Measurements from ENCODE around the gene ATG4D. TPM values are rescaled to one million over a fixed set of nuclear protein-coding genes. Genes with fewer than 3 reads are reported as not detected.
"Not testable (repeated sequence)": the region's sequence is repeated elsewhere in the genome, so short reads cannot be mapped to it uniquely, and the experiment has no call there.

ATG4D gene
- total RNA-seq, 1 donor from 2014 or later, result 34.1 TPM

DNA sequence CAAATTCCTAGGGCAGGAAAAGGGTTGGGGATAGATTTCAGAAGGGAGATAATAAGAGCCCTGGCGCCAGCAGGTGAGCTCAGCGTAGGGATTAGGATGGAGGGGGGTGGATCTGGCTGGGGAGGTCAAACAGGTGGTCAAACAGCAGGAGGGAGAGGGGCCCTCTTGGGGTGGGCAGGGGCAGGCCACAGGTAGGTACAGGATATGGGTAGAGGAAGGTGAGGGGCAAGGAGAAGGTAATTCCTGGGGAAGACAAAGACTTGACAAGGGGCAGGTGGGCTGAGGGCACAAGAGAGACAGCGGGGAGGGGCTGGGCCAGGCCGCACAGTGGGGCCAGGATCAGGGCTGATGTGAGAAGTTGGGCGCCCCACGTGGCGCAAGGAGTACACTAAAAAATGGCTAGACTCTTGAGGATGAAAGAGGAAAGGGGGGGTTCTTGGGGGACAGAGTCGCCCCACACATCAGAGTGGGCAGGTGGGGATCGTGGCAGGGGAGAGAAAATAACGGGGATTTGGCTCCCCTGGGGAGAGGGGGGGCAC is 21.4 kb downstream of the ATG4D start:
- H3K9me3 Mint-ChIP-seq, result no peaks in the 10 kb centered on the region
- H3K4me3 Mint-ChIP-seq (ENCODE audit: low read depth), result peak overlapping the region; percentile 91
- peaks cover 58% of the 10 kb centered on the region for H3K36me3 Mint-ChIP-seq (ENCODE audit: low read depth)
- peak; percentile 51 for DNase-seq (ENCODE audit: low spot score)
- H3K4me1 Mint-ChIP-seq (ENCODE audit: low read depth), result peaks cover 35% of the 10 kb centered on the region
- intact Hi-C loops (cut with micrococcal nuclease), result loop anchor here (5.0 kb wide), 2 partner anchors 63 to 192 kb away; partner anchors contain the start of gene KEAP1
- peak overlapping the region; percentile 91 for H3K27ac Mint-ChIP-seq
- no peaks in the 10 kb centered on the region for H3K27me3 Mint-ChIP-seq (ENCODE audit: low read depth)

GRCh38 chr19:10565567-10566407 is 22.1 kb downstream of the ATG4D start, which contains the start of gene KRI1:
Gene KRI1, minus strand, starts transcription at chr19:10566010. Its CDS starts 11 bp downstream, at chr19:10565999.
- H3K4me1 Mint-ChIP-seq (ENCODE audit: low read depth), result peaks cover 38% of the 10 kb centered on the region
- peak within 1 kb of the TSS; percentile 91 for H3K27ac Mint-ChIP-seq

GRCh38 chr19:10566408-10566657 is 22.6 kb downstream of the ATG4D start:
- peak overlapping the region; percentile 91 for H3K4me3 Mint-ChIP-seq (ENCODE audit: low read depth)
- H3K4me1 Mint-ChIP-seq (ENCODE audit: low read depth), result peaks cover 38% of the 10 kb centered on the region
- peak overlapping the region; percentile 91 for H3K27ac Mint-ChIP-seq

More at GRCh38 chr19:10565567-10566407, 22.1 kb downstream of the ATG4D start, which contains the start of gene KRI1:
- Mint-ChIP-seq H3K27me3 (ENCODE audit: low read depth) (no peaks in the 10 kb centered on the region), H3K9me3 (no peaks in the 10 kb centered on the region), H3K4me3 (ENCODE audit: low read depth) (peak within 1 kb of the TSS; percentile 91), H3K36me3 (ENCODE audit: low read depth) (peaks cover 51% of the 10 kb centered on the region)
- intact Hi-C loops (cut with micrococcal nuclease), result loop anchor here (1.0 to 5.0 kb wide), 4 partner anchors 63 to 461 kb away; partner anchors contain the start of genes CDC37 and KEAP1
- DNase-seq (ENCODE audit: low spot score), result peak; percentile 99

DNA sequence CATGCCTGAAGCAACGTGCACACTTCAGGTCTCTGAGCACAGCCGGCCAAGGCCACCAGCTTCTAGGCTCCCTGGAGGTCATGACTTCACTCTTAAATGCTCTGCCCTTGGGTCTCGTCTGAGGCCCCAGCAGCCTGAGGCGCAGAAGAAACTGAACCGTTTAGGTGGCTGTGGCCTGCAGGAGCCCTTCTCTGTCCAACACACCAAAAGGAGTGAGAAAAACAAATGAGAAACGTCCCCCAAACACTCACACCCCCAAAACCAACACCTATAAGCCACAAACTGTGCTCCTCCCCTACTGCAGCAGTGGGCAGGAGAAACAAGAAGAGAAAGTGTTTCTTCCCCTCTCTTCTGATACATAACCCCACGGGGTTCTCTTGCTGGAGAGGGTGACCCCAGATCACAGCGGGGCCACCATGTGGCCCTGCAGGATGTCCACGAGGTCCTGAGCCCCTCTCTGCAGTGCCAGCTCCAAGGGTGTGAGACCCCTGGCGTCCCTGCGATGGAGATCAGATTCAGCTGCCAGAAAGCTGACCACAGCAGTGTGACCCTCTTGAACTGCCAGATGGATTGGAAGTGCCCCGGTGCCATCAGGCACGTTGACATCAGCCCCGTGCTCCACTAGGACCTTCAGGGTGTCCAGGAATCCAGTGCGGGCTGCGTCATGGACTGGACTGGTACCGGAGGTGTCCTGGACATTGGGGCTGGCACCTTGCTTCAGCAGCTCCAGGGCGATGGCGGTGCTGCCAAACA is 23.1 kb downstream of the ATG4D start:
- Mint-ChIP-seq H3K27me3 (ENCODE audit: low read depth) (no peaks in the 10 kb centered on the region), H3K9me3 (no peaks in the 10 kb centered on the region), H3K36me3 (ENCODE audit: low read depth) (peaks cover 41% of the 10 kb centered on the region), H3K4me1 (ENCODE audit: low read depth) (peaks cover 38% of the 10 kb centered on the region), H3K4me3 (ENCODE audit: low read depth) (peak overlapping the region; percentile 91), H3K27ac (peak overlapping the region; percentile 91)
- DNase-seq (ENCODE audit: low spot score), result peak; percentile 60
- intact Hi-C loops (cut with micrococcal nuclease), result loop anchor here (1.0 to 5.0 kb wide), 4 partner anchors 65 to 462 kb away; partner anchors contain the start of genes CDC37 and KEAP1

More at GRCh38 chr19:10566408-10566657, 22.6 kb downstream of the ATG4D start:
- Mint-ChIP-seq H3K36me3 (ENCODE audit: low read depth) (peaks cover 46% of the 10 kb centered on the region), H3K9me3 (no peaks in the 10 kb centered on the region), H3K27me3 (ENCODE audit: low read depth) (no peaks in the 10 kb centered on the region)
- DNase-seq (ENCODE audit: low spot score), result no peak
- intact Hi-C loops (cut with micrococcal nuclease), result loop anchor here (1.0 to 5.0 kb wide), 4 partner anchors 64 to 462 kb away; partner anchors contain the start of genes CDC37 and KEAP1

DNA sequence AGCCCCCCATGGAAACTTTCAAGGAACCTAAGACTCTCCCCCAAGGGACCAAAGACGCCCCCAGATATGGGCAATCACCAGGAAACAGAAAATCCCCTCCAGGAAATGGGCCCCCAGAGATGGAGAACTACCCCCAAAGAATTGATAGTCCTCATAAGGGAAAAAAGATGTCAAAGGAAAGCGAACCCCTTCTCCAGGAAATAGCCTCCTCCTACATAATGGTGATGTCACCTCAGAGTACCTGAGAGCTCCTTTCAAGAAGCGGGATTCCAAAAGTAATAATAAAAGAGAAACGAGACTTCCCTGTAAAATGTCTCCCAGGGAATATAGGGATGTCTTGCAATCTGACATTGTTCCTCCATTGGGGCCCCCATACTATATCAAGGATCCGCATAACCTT is 24.0 kb downstream of the ATG4D start:
- intact Hi-C loops (cut with micrococcal nuclease), result loop anchor here (2.0 to 5.0 kb wide), 4 partner anchors 35 to 463 kb away; partner anchors contain the start of gene KEAP1
- Mint-ChIP-seq H3K27ac (peak overlapping the region; percentile 91), H3K27me3 (ENCODE audit: low read depth) (no peaks in the 10 kb centered on the region), H3K36me3 (ENCODE audit: low read depth) (peaks cover 37% of the 10 kb centered on the region), H3K4me1 (ENCODE audit: low read depth) (peaks cover 41% of the 10 kb centered on the region), H3K4me3 (ENCODE audit: low read depth) (peak overlapping the region; percentile 91), H3K9me3 (no peaks in the 10 kb centered on the region)
- DNase-seq (ENCODE audit: low spot score), result no peak

DNA sequence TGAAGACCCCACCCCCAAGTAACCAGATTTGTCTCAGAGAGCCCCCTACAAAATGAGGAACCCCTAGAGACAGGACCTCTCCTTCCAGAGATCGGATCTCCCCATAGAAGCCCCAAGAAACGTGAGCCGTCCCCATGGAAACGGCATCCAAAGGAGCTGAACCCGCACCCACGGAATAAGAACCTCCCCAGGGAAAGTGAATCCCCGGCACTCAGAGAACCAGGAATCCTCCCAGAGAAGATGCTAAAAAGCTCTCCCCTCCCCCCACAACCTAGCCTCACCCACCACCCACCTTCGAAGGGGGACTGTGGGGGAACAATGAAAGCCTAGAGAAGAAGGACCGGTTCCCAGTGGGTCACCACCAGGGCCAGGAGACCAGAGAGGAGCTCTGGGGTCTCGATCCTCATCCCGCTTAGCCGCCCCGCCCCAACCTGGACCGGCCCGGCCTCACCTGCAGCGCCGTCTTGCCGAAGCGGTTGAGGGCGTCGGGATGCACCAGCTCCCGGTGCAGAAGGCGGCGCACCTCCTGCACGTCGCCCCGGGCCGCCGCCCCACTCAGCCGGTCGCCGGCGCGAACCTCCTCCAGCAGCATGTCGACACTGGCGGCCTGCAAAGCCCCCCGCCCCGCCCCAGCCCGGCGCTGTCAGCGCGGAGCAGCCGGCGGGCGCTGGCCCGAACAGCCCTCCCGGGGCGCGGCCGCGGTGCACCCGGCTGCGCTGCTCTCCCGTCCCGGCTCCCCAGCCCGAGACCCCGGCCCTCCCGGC is 24.5 kb downstream of the ATG4D start:
- Mint-ChIP-seq H3K27ac (peak overlapping the region; percentile 91), H3K4me1 (ENCODE audit: low read depth) (peaks cover 41% of the 10 kb centered on the region), H3K4me3 (ENCODE audit: low read depth) (peak overlapping the region; percentile 91), H3K36me3 (ENCODE audit: low read depth) (peaks cover 35% of the 10 kb centered on the region), H3K9me3 (no peaks in the 10 kb centered on the region), H3K27me3 (ENCODE audit: low read depth) (no peaks in the 10 kb centered on the region)
- DNase-seq (ENCODE audit: low spot score), result no peak
- intact Hi-C loops (cut with micrococcal nuclease), result loop anchor here (2.0 to 5.0 kb wide), 3 partner anchors 35 to 189 kb away; partner anchors contain the start of gene KEAP1

DNA sequence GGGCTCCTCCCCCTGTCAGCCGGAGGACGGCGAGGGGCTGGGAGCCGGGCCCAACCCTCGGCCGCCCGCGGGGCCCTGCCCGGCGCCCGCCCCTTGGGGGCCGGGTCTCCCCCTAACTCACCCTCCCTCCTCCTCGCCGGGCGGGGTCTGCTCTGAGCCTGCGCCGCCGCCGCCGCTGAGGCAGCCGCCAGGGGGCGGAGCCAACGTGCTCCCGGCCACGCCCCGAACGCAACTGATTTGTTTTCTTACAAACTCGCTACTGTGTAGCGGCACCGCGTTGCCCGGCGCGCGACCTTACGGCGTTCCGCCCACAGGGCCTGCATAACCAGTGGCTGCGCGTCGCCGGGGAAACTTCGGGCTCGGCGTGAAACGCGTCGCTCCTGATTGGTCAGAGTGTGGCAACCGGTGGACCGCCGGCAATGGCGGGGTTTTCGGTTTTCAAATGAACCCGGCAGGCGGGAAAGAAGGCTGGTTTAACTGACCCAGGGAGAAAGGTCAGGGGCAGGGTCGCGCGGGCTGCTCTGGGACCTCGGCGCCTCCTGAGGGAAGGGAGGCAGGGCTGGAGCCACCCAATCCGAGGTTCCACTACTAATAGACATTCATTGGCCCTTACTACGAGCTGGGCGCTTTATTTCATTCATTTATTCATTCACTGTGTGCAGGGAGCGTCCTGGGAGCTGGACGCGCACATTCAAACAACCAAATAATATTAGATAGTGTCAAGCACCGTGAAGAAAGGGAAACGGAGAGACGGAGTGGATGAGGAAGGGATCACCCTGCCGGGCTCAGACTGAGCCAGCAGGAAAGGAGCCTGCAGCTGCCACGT is 25.3 kb downstream of the ATG4D start, which contains the start of gene CDKN2D:
Gene CDKN2D, minus strand, starts transcription at position 154 of the 826 bp plus-strand sequence. CDS start 326 bp downstream, outside the sequence.
- Mint-ChIP-seq H3K27me3 (ENCODE audit: low read depth) (no peaks in the 10 kb centered on the region), H3K4me1 (ENCODE audit: low read depth) (peaks cover 41% of the 10 kb centered on the region), H3K27ac (peak within 1 kb of the TSS; percentile 97), H3K36me3 (ENCODE audit: low read depth) (peaks cover 32% of the 10 kb centered on the region), H3K4me3 (ENCODE audit: low read depth) (peak within 1 kb of the TSS; percentile 94), H3K9me3 (no peaks in the 10 kb centered on the region)
- intact Hi-C loops (cut with micrococcal nuclease), result loop anchor here (1.0 to 5.0 kb wide), 5 partner anchors 26 to 188 kb away; partner anchors contain the start of genes ATG4D and KEAP1
- DNase-seq (ENCODE audit: low spot score), result peak; percentile 100

DNA sequence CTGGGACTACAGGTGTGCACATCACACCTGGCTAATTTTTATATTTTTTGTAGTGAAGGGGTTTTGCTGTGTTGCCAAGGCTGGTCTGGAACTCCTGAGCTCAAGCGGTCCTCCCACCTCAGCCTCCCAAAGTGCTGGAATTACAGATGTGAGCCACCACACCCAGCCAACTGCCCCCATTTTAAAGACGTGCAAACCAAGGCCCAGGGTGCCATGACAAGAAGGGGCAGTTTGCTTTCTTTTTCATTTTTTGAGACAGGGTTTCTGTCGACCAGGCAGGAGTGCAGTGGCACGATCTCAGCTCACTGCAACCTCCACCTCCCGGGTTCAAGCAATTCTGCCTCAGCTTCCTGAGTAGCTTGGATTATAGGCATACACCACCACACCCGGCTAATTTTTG is 30.1 kb downstream of the ATG4D start:
- not testable (repeated sequence) for H3K4me3 Mint-ChIP-seq (ENCODE audit: low read depth)

DNA sequence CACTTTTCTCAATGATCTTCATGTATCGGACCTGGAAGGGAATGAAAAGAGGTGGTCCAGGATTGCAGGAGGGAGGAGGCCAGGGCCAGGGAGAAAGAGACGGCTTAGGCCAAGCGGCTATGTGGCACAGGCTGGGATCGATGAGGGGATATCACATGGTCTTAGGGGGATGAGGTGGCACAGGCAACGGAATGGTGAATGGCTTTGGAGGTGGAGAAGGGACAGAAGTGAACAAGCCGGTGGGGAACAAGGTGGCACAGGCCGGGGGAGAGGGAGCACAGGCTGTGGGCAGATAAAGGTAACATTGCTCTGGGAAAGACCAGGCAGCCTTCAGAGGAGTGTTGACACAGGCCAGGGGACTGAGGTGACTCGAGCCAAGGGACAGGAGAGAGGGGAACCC is 30.8 kb downstream of the ATG4D start:
- no peak overlapping the region for H3K4me3 Mint-ChIP-seq (ENCODE audit: low read depth)
- H3K27me3 Mint-ChIP-seq (ENCODE audit: low read depth), result no peaks in the 10 kb centered on the region
- no peaks in the 10 kb centered on the region for H3K36me3 Mint-ChIP-seq (ENCODE audit: low read depth)
- intact Hi-C loops (cut with micrococcal nuclease), result no loop called here
- DNase-seq (ENCODE audit: low spot score), result no peak
- no peak overlapping the region for H3K27ac Mint-ChIP-seq
- H3K9me3 Mint-ChIP-seq, result no peaks in the 10 kb centered on the region
- H3K4me1 Mint-ChIP-seq (ENCODE audit: low read depth), result peaks cover 11% of the 10 kb centered on the region

More for the DNA sequence above, 30.1 kb downstream of the ATG4D start:
- intact Hi-C loops (cut with micrococcal nuclease); DNase-seq (ENCODE audit: low spot score); H3K36me3 Mint-ChIP-seq (ENCODE audit: low read depth); H3K27me3 Mint-ChIP-seq (ENCODE audit: low read depth); H3K27ac Mint-ChIP-seq; H3K9me3 Mint-ChIP-seq: not testable (repeated sequence)
- peaks cover 15% of the 10 kb centered on the region for H3K4me1 Mint-ChIP-seq (ENCODE audit: low read depth)

GRCh38 chr19:10575011-10575716 is 31.5 kb downstream of the ATG4D start:
- no peak for DNase-seq (ENCODE audit: low spot score)
- Mint-ChIP-seq H3K27ac (no peak overlapping the region), H3K27me3 (ENCODE audit: low read depth) (no peaks in the 10 kb centered on the region), H3K9me3 (no peaks in the 10 kb centered on the region), H3K4me1 (ENCODE audit: low read depth) (peaks cover 8% of the 10 kb centered on the region), H3K36me3 (ENCODE audit: low read depth) (no peaks in the 10 kb centered on the region), H3K4me3 (ENCODE audit: low read depth) (no peak overlapping the region)
- intact Hi-C loops (cut with micrococcal nuclease), result no loop called here

DNA sequence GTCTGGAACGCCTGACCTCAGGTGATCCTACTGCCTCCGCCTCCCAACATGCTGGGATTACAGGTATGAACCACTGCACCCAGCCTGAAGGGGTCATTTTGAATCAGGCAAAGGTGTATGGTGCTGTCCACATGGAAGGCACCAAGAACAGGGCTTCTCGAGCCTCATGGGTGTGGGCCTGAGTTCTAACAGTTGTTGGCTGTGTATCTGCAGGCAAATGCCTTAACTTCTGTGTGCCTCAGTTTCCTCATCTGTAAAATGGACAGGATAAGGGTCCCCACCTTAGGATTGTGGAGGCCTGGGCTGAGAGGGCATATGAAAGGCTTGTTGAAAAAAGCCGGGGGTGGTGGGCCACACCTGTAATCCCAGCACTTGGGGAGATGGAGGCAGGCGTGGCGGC is 34.2 kb downstream of the ATG4D start:
- no peaks in the 10 kb centered on the region for H3K27me3 Mint-ChIP-seq (ENCODE audit: low read depth)
- no peak overlapping the region for H3K27ac Mint-ChIP-seq

More for the DNA sequence above, 34.2 kb downstream of the ATG4D start:
- H3K36me3 Mint-ChIP-seq (ENCODE audit: low read depth), result no peaks in the 10 kb centered on the region
- no peak for DNase-seq (ENCODE audit: low spot score)
- intact Hi-C loops (cut with micrococcal nuclease), result no loop called here
- H3K4me3 Mint-ChIP-seq (ENCODE audit: low read depth), result no peak overlapping the region
- H3K4me1 Mint-ChIP-seq (ENCODE audit: low read depth), result peaks cover 7% of the 10 kb centered on the region
- no peaks in the 10 kb centered on the region for H3K9me3 Mint-ChIP-seq

Measured in activated T-helper 2 cell treated with anti-CD3 and anti-CD28 coated beads, Interferon-gamma antibody, Interleukin-2, Interleukin-4, amounts not matched to agents 10 μg/mL and 5 μg/mL and 100 μg/mL, durations not matched to agents 14 hours and 24 hours and 36 hours (primary cell).